Cardiac fibroblast (primary cell): ENCODE measurements around the gene GATA5.

ENCODE experiments used
- DNase-seq, 2 donors: peaks; one replicate each; pipeline versions ENCODE4 v3.0.0 to v3.0.0-alpha.2; 2010; ENCODE audit warnings: low read depth in 2 of 2
- H3K4me3 ChIP-seq, 2 donors: replicated peaks in 1 of 2; 1 replicate in 1 of 2; 2 replicates in 1 of 2; pipeline ENCODE4 v1.5.1; 2011; ENCODE audit warnings: low read depth in 2 of 2, low read length in 2 of 2, mild to moderate bottlenecking in 2 of 2, moderate library complexity in 1 of 2
- TF ChIP-seq, protein P1 (sequence below): IDR thresholded peaks from one replicate; pipeline ENCODE4 v1.5.1; 2011; ENCODE audit warnings: low read depth, mild to moderate bottlenecking, low read length, inconsistent platforms

Gene GATA5

DNA sequence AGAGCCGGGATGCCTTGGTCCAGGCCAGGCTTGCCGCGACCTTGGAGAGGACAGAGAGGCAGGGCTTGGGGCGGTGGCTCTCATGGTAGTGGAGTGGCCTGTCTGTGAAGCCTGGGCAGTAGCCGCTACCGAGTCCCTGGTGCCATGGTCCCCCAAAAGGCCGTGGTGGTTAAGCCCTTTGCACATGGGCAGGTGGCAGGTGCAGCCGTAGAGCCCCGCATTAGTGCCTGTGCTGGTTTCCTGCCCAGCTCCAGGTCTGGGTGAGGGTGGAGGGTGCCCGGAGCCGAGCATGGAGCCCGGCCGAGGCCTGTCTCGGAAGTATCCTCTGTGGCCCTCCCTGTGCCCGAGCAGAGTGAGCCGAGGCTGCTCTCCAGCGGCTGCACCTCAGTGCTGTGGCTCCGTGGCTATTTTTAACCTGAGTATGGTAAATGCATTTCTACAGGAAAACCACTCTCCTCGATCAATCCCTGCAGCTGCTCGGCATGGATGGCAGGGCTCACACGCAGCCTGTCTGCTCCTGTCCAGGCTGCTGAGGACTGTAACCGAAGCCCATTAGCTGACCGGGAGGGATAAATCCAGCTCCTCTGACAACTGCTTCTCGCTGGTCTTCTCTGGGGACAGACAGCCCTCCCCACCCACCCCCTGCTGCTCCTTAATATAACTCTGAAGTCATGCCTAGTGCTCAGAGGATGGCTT is 36.3 kb upstream of the GATA5 start:
- H3K4me3 ChIP-seq, result no peak overlapping the region
- no peak for DNase-seq
- TF ChIP-seq, protein P1, sequence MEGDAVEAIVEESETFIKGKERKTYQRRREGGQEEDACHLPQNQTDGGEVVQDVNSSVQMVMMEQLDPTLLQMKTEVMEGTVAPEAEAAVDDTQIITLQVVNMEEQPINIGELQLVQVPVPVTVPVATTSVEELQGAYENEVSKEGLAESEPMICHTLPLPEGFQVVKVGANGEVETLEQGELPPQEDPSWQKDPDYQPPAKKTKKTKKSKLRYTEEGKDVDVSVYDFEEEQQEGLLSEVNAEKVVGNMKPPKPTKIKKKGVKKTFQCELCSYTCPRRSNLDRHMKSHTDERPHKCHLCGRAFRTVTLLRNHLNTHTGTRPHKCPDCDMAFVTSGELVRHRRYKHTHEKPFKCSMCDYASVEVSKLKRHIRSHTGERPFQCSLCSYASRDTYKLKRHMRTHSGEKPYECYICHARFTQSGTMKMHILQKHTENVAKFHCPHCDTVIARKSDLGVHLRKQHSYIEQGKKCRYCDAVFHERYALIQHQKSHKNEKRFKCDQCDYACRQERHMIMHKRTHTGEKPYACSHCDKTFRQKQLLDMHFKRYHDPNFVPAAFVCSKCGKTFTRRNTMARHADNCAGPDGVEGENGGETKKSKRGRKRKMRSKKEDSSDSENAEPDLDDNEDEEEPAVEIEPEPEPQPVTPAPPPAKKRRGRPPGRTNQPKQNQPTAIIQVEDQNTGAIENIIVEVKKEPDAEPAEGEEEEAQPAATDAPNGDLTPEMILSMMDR, result no peak

DNA sequence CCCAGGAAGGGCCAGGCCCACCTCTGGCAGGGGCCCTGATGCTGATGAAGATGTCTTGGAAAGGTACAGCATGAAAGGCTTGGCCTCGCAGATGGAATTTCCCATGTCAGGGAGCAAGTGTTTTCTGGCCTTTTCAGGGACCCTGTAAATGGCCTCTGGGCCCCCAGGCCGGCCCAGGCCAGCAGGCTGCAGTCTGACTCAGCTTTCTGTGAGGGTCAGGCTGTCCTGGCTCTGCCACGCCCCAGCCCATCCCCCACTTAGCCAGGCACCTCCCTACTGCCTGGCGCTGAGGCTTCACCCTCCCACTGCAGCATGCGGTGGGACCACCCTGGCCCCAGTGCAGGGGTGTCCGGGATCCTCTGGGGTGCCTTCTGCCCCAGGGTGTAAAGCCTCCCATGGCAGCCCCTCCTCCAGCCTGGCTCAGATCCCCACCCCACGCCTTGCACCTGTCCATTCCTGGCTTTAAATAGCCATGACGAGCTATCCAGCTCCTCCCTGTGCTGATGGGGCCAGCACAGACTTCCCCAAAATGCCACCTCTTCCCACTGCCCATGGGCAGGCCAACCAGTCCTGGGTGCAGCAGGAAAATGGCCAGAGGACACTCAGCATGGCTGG is 35.6 kb upstream of the GATA5 start:
- no peak for DNase-seq
- TF ChIP-seq, protein P1, result no peak
- H3K4me3 ChIP-seq, result no peak overlapping the region

DNA sequence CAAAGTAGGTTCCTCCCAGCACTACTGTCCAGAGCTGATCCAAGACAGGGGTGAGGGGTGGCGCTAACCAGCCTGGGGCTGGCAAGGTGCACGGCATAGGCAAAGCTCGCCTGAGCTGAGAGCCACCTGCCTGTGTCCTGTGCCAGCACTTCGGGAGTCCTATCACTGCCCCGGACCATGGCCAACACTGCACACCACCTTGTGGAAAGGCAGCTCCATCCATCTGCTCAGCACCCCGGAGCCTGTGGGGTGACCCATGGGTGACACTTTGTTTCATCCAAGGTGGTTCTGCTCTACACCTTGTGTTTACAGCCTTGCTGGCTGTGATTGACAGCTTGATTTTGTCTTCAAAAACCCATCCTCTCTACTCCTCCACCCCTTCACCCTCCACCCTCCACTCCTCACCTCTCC is 32.9 kb upstream of the GATA5 start:
- no peak for DNase-seq
- TF ChIP-seq, protein P1, result no peak

DNA sequence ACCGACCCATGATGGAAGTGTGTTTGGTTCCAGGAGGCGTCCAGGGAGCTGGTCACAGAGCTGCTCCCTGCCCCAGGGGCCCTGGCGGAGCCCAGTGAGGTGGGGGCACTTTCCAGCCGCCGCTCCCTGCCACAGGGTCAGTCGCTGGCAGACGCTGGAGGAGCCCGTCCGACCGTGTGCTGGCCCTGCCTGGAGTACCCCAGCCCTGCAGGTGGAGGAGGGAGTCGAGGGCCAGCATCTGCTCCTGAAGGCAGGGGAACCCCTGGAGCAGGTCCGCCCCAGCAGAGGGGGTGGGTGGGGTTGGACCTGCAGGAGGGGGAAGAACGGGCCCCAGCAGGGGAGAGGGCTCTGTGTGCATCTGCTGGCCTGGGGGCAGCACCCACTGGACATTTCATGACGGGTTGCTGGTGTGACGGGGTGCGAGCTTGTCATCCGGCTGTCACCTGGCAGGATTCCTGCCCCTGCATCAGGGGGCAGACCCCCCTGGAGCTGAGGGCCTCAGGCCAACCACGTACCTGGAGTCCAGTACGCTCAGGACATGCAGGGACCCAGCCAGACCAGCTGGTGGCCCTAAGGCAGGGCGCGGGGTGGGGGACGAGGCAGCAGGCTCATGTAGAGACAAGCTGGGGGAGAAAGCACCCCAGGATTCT is 32.3 kb upstream of the GATA5 start:
- H3K4me3 ChIP-seq, result no peak overlapping the region
- no peak for DNase-seq
- TF ChIP-seq, protein P1, result no peak

More for the DNA sequence above, 32.9 kb upstream of the GATA5 start:
- no peak overlapping the region for H3K4me3 ChIP-seq

DNA sequence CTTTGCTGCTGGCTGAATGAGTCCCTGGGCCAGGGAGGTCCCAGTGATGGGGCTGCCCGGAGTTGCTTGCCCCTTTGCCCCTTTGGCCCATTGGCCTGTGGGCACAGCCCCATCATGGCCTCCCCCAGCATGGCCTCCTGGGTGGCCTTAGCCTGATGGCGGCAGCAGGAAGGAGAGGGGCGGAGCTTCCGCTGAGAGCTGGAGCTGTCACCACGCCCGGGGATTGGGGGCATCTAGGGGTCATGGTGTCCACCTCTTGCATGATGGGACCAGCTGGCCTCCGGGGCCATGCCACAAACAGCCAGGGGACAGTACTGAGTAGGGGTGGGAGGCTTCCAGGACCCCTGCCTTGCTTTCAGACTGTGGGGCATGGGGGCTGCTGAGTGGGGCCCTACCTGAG is 31.5 kb upstream of the GATA5 start:
- TF ChIP-seq, protein P1, result no peak
- no peak for DNase-seq

DNA sequence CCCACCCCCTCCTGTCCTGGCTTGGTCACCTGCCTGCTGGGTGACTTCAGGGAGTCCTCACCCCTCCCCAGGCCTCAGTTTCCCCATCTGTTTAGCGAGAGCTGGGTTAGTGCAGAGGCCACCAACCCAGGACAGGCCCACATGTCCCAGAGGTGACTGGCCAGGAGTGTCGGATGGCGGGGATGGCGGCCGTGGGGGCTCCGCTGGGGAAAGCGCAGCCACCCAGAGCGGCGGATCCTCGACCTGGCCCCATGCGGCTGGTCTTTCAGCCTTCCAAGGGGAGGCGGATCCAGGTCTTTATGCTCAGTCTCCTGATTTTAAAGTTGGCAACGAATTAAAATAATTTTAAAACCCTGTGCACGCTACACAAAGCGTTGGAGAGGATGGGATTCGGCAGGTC is 31.0 kb upstream of the GATA5 start:
- no peak overlapping the region for H3K4me3 ChIP-seq
- TF ChIP-seq, protein P1, result no peak
- DNase-seq, result no peak

More for the DNA sequence above, 31.5 kb upstream of the GATA5 start:
- no peak overlapping the region for H3K4me3 ChIP-seq
